Measurements from ENCODE around the gene POU2F3. TPM values are rescaled to one million over a fixed set of nuclear protein-coding genes. Genes with fewer than 3 reads are reported as not detected.

POU2F3 gene
- total RNA-seq, 1 experiment from 2014 or later, result not detected

DNA sequence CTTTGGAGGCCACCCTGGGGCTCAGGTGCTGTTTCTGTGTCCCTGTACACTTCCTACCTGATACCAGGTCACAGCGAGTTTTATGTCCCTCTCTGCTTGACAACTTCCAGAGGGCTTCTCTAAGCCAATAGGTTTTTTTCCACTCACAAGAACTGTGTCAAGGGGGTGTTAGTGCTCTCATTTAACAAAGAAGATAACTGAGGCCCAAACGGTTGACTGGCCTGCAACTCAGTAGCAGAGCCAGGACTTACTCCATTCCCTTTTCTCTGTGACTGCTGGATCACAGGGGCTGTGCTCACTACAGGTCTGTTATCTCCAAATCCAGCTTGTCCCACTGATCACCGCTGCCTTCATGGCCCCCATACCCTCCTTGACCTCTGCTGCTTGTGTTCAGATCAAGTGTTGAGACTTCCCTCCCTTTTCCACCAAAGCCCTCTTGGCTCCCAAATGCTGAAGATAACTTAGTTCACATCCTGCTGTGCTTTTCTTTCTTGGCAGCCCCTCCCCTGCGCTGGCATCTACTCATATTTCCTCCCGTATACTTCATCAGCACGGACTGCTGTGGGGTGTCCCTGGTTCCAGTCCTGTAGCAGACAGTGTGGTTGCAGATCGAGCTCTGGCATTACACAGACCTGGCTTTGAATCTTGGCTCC is 41.3 kb downstream of the POU2F3 start:
- peak; percentile 72 for DNase-seq

DNA sequence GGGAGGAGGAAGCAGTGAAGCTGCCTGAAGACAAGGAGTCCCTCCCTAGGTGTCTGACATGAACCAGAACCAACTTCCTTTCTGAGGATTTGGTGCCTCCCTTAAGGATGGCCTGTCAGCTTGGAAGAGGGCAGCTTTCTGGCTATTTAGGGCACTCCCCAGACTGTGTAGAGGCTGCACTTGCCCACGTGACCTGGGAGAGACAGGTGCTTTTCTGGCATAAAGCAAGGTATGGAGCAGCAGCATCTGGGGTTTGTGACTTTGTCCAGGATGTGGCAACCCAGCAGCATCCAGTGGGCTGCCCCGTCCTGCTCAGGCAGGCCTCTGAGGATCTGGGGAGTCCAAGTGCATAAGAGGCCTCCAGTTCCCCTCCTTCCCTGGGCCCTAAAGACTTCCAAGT is 43.2 kb downstream of the POU2F3 start:
- H3K9me3 ChIP-seq, result no peaks in the 10 kb centered on the region
- H3K4me3 ChIP-seq, result no peak overlapping the region
- no peaks in the 10 kb centered on the region for H3K27me3 ChIP-seq
- no peaks in the 10 kb centered on the region for H3K36me3 ChIP-seq
- DNase-seq, result no peak

More for the DNA sequence above, 41.3 kb downstream of the POU2F3 start:
- Histone ChIP-seq H3K4me3 (no peak overlapping the region), H3K27me3 (no peaks in the 10 kb centered on the region), H3K36me3 (no peaks in the 10 kb centered on the region), H3K9me3 (no peaks in the 10 kb centered on the region)

DNA sequence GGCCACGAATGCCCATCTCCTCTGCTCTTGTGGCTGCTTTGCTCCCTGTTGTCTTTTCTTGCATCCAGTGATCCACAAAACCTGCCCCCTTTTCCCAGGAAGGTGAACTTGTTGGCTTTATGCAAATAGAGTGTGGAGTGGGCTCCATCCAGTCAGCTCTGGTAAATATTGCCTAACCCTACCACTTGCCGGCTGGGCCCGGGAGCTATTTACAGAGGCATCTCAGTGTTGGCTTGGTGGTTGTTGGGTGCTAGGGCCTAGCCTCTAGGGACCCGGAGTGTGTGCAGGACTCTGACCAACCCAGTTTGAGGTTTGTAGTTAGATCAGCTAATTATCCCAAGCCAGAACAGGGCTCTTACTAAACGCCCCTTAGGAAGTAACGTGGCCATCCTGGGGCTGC is 44.3 kb downstream of the POU2F3 start:
- no peak for DNase-seq
- H3K4me3 ChIP-seq, result no peak overlapping the region
- no peaks in the 10 kb centered on the region; the same call in 1 of the 2 replicates for H3K27me3 ChIP-seq
- no peaks in the 10 kb centered on the region for H3K9me3 ChIP-seq
- H3K36me3 ChIP-seq, result no peaks in the 10 kb centered on the region

DNA sequence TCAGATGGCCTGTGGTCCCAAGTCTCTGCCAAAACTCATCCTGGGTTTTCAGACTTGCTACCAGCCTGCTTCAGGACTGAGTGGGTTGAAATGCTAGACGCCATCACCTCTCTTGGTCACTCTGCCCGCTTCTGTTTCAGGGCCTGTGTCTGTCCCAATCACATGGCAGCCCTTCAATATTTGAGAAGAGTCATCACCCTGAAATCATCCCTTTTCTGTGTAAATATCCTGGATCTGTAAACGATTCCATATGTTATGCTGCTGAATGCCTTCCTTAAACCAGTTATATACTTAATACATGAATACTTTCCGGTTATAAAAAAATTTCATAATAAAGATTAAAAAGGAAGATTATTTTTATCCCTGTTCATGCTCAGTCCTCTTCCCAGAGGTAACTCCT is 45.3 kb downstream of the POU2F3 start:
- Histone ChIP-seq H3K9me3 (no peaks in the 10 kb centered on the region), H3K36me3 (no peaks in the 10 kb centered on the region), H3K27me3 (no peaks in the 10 kb centered on the region; the same call in 1 of the 2 replicates), H3K4me3 (no peak overlapping the region)
- no peak for DNase-seq

DNA sequence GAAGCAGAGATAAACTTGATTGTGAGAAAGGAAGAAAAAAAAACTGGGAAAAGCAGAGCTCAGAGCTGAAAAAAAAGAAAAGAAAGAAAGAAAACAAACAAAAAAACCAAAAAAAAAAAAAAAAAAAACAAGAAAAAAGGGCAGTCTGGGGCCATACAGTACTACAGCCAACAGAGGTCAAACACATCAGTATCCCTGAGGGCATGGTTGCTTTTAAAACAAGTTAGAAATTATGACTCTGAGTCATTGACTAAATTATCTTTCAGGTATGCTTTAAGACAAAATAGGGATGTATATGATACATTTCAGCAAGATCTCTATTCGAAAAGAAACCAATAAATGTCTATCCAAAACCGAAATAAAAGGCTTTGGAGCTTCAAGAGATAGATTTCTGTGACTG is 48.1 kb downstream of the POU2F3 start:
- H3K9me3 ChIP-seq, result no peaks in the 10 kb centered on the region
- DNase-seq, result no peak
- no peaks in the 10 kb centered on the region for H3K36me3 ChIP-seq
- peaks cover 6% of the 10 kb centered on the region for H3K27me3 ChIP-seq
- H3K4me3 ChIP-seq, result no peak overlapping the region

DNA sequence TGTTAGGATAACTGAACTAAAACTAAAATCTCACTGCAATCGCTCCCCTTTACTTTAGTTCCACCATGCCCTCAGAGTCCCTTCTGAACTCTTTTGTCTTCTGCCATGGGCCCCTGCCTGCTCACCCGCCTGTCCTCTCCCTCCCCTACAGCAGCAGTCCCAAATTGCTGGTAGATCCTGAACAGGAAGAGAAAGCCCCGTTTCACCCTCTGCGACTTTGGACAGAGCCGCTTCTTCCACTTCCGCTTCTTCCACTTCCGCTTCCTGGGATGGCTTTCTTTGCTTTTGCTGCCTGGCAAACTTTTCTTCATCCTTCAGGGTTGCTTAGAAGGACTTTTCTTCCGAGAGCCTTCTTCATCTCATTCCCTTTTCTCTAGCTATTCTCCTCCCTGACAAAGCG is 49.5 kb downstream of the POU2F3 start:
- Histone ChIP-seq H3K27me3 (peaks cover 16% of the 10 kb centered on the region), H3K36me3 (no peaks in the 10 kb centered on the region), H3K4me3 (no peak overlapping the region), H3K9me3 (no peaks in the 10 kb centered on the region)
- DNase-seq, result no peak

DNA sequence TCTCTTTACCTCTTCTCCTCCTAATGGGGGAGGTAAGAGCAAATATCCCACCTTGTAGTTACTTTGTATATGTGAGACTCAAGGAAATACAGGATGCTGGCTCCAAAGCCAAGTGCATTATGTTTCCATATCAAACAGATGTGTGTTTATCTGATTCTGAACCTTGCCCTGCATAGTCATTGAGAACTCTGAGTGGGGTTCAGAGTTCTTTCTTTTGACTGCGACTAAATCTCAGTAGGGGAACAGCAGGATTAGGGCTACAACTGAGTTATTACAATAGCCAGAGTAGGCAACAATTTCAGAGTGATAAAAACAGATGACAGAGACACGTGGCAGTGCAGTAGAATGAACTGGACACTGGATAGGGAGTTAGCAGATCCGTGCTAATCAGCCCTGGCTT is 51.0 kb downstream of the POU2F3 start:
- Histone ChIP-seq H3K36me3 (no peaks in the 10 kb centered on the region), H3K4me3 (no peak overlapping the region), H3K9me3 (no peaks in the 10 kb centered on the region), H3K27me3 (peaks cover 23% of the 10 kb centered on the region)
- DNase-seq, result no peak

DNA sequence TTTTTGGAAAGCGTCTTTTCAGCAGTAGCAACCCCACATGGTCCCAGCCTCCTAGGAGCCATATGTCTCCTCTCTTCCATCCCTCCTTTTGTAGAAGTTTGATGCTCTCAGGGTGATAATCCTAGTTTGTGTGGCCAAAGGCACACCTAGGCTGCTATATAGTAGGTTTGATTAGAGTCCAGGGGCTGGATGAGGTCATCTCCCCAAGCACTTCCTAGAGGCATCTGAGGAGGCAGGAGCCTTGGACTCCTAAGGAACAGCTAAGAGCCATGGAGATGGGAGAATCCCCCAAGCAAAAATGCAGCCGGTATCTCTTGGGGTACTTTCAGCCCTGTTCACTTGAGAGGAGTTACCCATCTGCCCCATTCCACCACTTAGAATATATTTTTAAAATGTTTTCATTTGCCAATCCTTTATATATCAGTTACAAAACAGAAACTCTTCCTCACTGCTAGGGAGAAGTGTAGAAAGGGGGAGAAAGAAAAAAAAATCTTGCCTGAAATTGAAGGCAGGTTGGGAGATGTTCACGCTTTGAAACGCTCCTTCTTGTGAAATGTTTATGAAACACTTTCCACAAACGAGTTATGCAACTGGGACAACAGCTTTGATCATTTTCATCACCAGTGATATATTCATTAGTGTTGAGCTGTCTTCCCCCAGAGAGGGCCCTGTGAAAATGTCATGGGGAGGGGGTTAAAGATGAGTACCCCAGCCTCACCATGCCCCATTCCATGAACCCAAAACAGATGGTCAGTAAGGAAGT is 53.3 kb downstream of the POU2F3 start:
- H3K4me3 ChIP-seq, result no peak overlapping the region
- no peaks in the 10 kb centered on the region for H3K9me3 ChIP-seq
- no peak for DNase-seq
- no peaks in the 10 kb centered on the region for H3K36me3 ChIP-seq
- H3K27me3 ChIP-seq, result peaks cover 26% of the 10 kb centered on the region

DNA sequence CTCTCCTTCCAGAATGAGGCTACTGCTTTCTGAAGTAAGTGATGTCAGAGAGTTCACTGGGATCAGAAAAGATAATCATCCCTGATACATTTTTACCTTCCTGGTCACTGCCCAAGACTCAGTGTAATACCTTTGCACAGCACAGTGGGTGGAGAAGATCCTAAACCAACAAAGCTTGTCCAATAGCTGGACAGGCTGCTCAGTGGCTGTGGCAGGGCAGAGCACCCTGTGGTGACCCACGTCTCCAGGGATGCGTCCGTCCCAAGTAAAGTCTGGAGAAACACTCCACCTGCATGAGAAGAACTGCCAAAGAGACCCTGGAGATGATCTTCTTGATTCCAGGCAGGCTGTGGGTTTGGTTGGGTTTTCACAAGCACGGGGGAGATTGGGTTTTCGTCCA is 54.2 kb downstream of the POU2F3 start:
- Histone ChIP-seq H3K4me3 (no peak overlapping the region), H3K36me3 (no peaks in the 10 kb centered on the region), H3K27me3 (peaks cover 26% of the 10 kb centered on the region), H3K9me3 (no peaks in the 10 kb centered on the region)
- DNase-seq, result no peak

DNA sequence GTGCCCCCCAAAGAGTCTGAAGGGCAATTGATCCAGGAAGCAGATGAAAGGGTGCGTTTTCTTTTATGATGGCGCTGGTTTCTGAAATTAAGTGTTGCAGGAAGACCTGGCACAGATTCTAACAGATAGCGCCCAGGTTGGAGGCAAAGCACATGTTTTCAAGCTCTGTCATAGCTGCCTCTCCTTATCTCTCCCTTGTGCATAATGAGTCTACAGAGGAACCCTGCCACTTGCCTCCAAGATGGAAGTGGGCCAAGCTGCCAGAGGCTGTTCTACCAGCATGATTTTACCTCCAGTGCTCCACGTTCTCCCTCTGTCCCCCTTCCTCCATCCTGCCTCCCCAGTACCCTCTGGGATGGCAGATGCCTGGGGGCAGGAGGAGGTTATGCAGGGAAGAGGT is 55.2 kb downstream of the POU2F3 start:
- Histone ChIP-seq H3K27me3 (peaks cover 26% of the 10 kb centered on the region), H3K36me3 (no peaks in the 10 kb centered on the region), H3K9me3 (no peaks in the 10 kb centered on the region), H3K4me3 (no peak overlapping the region)
- no peak for DNase-seq

DNA sequence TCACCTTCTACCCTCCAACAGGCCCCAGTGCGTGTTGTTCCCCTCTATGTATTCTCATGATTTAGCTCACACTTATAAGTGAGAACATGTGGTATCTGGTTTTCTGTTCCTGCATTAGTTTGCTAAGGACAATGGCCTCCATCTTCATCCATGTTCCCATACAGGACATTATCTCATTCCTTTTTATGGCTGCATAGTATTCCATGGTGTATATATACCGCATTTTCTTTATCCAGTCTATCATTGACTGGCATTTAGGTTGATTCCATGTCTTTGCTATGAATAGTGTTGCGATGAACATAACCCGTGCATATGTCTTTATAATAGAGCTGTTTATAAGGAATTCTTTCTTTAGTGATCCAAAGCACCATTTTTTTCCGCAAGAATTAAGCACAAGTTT is 56.6 kb downstream of the POU2F3 start:
- Histone ChIP-seq H3K27me3 (peaks cover 26% of the 10 kb centered on the region), H3K4me3 (no peak overlapping the region), H3K36me3 (no peaks in the 10 kb centered on the region), H3K9me3 (no peaks in the 10 kb centered on the region)
- DNase-seq, result no peak

DNA sequence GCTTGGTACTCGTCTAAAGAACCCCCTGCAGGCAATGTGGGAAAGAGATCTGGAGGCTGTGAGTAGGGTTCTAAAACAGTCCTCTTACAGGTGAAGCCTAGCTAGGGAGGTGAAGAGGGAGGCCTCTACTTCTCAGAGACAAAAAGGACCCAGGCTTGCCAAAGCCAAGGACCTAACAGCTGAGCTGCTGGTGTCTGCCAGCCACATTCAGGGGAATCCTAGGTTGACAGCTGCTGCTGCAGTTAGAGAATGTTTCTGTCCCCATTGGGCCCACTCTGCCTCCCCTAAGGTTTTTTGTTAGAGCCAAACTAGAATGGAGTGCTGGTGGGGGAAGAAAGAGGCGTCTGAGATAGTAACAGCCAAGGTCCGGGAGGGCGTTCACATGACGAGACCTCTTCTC is 58.5 kb downstream of the POU2F3 start:
- Histone ChIP-seq H3K9me3 (no peaks in the 10 kb centered on the region), H3K27me3 (peaks cover 15% of the 10 kb centered on the region), H3K36me3 (no peaks in the 10 kb centered on the region), H3K4me3 (no peak overlapping the region)
- no peak for DNase-seq

DNA sequence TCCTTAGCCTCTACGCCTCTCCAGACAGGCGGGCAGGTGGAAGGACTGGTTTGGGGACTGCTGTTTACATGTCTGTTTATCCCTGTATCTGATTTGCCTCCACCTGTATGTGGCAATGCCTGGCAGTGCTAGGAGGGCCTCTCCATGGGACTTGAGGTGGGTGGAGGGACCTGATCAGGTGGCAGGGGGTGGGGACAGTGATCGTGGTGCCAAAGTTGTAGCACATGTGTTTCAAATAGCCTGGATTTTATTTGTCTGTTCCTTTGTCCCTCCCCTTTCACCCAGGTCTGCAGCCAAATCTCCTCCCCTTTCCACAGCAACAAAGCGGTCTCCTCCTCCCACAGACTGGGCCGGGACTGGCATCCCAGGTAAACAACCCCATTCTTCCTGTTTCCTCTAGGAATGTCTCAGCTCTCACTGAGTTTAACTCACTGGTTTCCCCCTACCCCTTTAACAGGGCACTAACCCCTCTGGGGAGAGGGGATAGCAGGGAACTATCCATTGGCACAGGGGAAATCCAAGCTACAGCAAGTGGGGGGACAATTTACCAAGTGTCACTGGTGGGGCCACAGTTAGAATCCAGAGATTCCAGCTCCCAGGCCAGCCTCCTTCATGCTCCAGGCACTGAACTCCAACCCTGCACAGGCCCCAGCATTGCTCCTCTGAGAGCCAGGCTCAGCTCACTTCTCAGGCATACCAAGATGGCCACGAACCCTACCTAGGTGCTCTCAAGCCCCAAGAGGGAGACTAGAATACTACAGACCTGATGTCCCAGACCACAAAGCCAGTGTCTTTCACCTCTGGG is 62.3 kb downstream of the POU2F3 start:
- no peaks in the 10 kb centered on the region for H3K27me3 ChIP-seq
- no peak overlapping the region for H3K4me3 ChIP-seq
- no peaks in the 10 kb centered on the region for H3K9me3 ChIP-seq
- no peaks in the 10 kb centered on the region for H3K36me3 ChIP-seq
- no peak for DNase-seq

DNA sequence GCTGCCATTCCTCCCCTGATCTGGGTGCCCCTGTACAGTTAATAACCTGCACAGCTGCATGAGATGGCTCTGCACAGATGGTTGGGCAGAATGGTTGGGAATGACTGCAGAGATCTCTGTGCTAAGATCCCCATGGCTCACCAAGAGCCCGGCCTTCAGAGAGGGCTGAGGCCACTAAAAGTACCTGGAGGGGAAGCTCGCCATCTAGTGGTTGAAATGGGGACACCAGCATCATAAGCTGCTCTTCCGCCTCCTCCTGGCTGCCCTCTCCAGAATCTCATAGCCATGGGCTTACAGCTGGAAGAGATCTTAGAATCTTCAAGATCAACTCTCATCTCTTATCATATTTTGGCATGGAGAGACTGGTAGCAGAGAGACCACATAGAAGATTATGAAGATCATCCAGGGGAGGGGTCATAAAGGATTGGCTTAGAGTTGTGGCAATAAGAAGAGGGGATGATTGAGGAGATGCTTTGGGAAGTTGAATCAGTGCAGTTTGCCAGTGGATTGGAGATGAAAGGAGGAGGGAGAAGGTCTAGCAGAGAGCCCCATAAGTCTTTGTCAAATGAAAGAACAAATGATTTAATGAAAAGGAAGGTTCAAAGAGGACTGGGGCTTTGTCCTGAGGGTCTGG is 63.2 kb downstream of the POU2F3 start:
- no peaks in the 10 kb centered on the region for H3K9me3 ChIP-seq
- H3K27me3 ChIP-seq, result no peaks in the 10 kb centered on the region
- peak; percentile 63 for DNase-seq
- no peaks in the 10 kb centered on the region for H3K36me3 ChIP-seq
- no peak overlapping the region for H3K4me3 ChIP-seq

DNA sequence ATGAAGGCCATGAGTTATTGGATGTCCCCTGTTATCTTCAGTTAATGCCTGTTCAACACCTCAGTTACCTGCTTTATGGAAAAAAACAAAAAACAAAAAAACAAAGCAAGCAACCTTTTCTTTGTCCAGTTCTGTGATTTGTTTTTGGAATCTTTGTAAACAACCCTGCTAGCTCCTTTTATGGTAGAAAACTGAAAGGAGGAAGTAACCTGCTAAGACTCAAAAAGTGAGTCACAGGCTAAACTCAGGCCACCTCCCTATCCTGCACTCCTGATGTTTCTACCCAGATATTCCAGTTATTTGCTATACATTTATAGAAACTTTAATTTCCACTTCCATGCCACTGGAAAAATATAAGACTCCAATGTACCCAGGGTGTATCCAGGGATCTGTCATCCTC is 64.6 kb downstream of the POU2F3 start:
- DNase-seq, result no peak

DNA sequence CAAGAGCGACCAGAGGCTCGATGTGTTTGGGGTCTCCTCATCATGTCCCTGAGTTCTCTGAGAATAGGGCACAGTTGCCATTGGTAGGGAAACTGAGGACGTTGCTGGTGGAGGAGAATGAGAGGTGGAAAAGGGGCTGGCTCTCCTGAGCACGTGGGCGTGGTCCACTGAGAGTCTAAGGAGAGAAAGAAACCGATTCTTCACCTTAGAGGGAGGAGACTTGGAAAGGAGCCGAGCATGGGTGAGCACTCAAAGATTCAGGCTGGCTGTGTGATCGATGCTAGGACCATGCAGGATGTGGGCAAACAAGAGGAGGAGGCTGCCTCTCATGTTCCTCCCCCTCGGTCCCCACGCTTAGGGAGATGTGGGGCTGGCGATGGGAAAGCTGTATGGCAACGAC is 65.3 kb downstream of the POU2F3 start:
- Histone ChIP-seq H3K9me3 (no peaks in the 10 kb centered on the region), H3K36me3 (no peaks in the 10 kb centered on the region), H3K4me3 (no peak overlapping the region), H3K27me3 (no peaks in the 10 kb centered on the region)
- no peak for DNase-seq

More for the DNA sequence above, 64.6 kb downstream of the POU2F3 start:
- Histone ChIP-seq H3K36me3 (no peaks in the 10 kb centered on the region), H3K27me3 (no peaks in the 10 kb centered on the region), H3K4me3 (no peak overlapping the region), H3K9me3 (no peaks in the 10 kb centered on the region)

Measured in MG63 (cell line).